K562 (cell line): Measurements from ENCODE around the gene CTU1. TPM values are rescaled to one million over a fixed set of nuclear protein-coding genes. Genes with fewer than 3 reads are reported as not detected.
A peak's percentile ranks its signal among the peaks of the same experiment; 100 is the strongest.

Experiments
- BMI1 ChIP-seq: fragments of 150-350 bp; IDR thresholded peaks from 2 replicates; pipeline ENCODE4 v1.6.1; 2014; ENCODE audit warnings: low read length
- FOXK1 ChIP-seq: sonication (generic); formaldehyde crosslinking; IDR thresholded peaks from 2 replicates; pipeline ENCODE4 v1.8.0; 2022; ENCODE audit warnings: missing genetic modification reagents, mild to moderate bottlenecking, borderline replicate concordance
- FOXK2 ChIP-seq, 2 experiments: fragments of 450-650 bp; IDR thresholded peaks in 1 of 2; conservative IDR thresholded peaks in 1 of 2; 2 replicates each; pipeline ENCODE4 v1.6.1; 2016; ENCODE audit warnings: low read depth in 2 of 2, mild to moderate bottlenecking in 1 of 2
- FUS ChIP-seq: fragments of 200-400 bp; formaldehyde crosslinking; optimal IDR thresholded peaks from 2 replicates; pipeline ENCODE3; 2017; ENCODE audit warnings: low read depth, low read length
- HEY1 ChIP-seq: fragments of 250-450 bp; sonication (Bioruptor Pico); IDR thresholded peaks from 2 replicates; pipeline ENCODE4 v1.5.0; 2020; ENCODE audit warnings: mild to moderate bottlenecking, moderate library complexity, borderline replicate concordance
- KAT8 ChIP-seq: fragments of 450-650 bp; IDR thresholded peaks from 2 replicates; pipeline ENCODE4 v1.6.1; 2016; ENCODE audit warnings: low read depth, mild to moderate bottlenecking
- MIER1 ChIP-seq: fragments of 450-650 bp; IDR thresholded peaks from 2 replicates; pipeline ENCODE4 v1.6.1; 2016; ENCODE audit warnings: antibody characterized with exemption, mild to moderate bottlenecking, low read depth
- NR2F6 ChIP-seq: fragments of 450-650 bp; formaldehyde crosslinking; IDR thresholded peaks from 2 replicates; pipeline ENCODE4 v1.4.0; 2020; ENCODE audit warnings: mild to moderate bottlenecking
- POLR3A ChIP-seq: IDR thresholded peaks from 2 replicates; pipeline ENCODE4 v1.6.1; 2011; ENCODE audit warnings: borderline replicate concordance, mild to moderate bottlenecking, moderate library complexity; ENCODE audit not compliant: insufficient read length, insufficient read depth; ENCODE audit errors: extremely low read depth
- RB1 ChIP-seq: fragments of 450-650 bp; IDR thresholded peaks from 2 replicates; pipeline ENCODE4 v1.6.1; 2017; ENCODE audit warnings: low read depth, mild to moderate bottlenecking
- TAF1 ChIP-seq: IDR thresholded peaks from 2 replicates; pipeline ENCODE4 v1.6.1; 2011; ENCODE audit warnings: mild to moderate bottlenecking, low read length, moderate library complexity; ENCODE audit not compliant: insufficient read depth, control insufficient read depth, severe bottlenecking; ENCODE audit errors: extremely low read depth
- TFE3 ChIP-seq: fragments of 450-650 bp; formaldehyde crosslinking; IDR thresholded peaks from 2 replicates; pipeline ENCODE4 v1.4.0; 2020; ENCODE audit warnings: mild to moderate bottlenecking, mixed read lengths
- VEZF1 ChIP-seq: fragments of 200-800 bp; sonication (Bioruptor generic); IDR thresholded peaks from 2 replicates; pipeline ENCODE4 v1.6.1; 2017; ENCODE audit warnings: missing genetic modification characterization, missing compliant biosample characterization
- ZBTB1 ChIP-seq: sonication (generic); formaldehyde crosslinking; IDR thresholded peaks from 2 replicates; pipeline ENCODE4 v1.8.1; 2023; ENCODE audit warnings: missing genetic modification reagents, low read depth, mild to moderate bottlenecking, borderline replicate concordance
- ZBTB17 ChIP-seq: fragments of 450-650 bp; formaldehyde crosslinking; IDR thresholded peaks from 2 replicates; pipeline ENCODE4 v1.4.0; 2020; ENCODE audit warnings: mild to moderate bottlenecking
- ZKSCAN8 ChIP-seq: fragments of 200-800 bp; sonication (Bioruptor generic); IDR thresholded peaks from 2 replicates; pipeline ENCODE4 v1.6.1; 2016; ENCODE audit warnings: missing genetic modification characterization, missing compliant biosample characterization
- ZNF436 ChIP-seq: fragments of 250-450, 450-650 bp; sonication (Bioruptor Pico); formaldehyde crosslinking; IDR thresholded peaks from 2 replicates; pipeline ENCODE4 v1.7.0; 2020; ENCODE audit warnings: mild to moderate bottlenecking
- ZNF717 ChIP-seq: fragments of 250-450 bp; sonication (Bioruptor Pico); IDR thresholded peaks from 2 replicates; pipeline ENCODE4 v1.5.0; 2021
- ZNF780A ChIP-seq: fragments of 250-450 bp; sonication (Bioruptor Pico); IDR thresholded peaks from 2 replicates; pipeline ENCODE4 v1.5.0; 2021; ENCODE audit warnings: mild to moderate bottlenecking
- polyA plus RNA-seq, 8 experiments: library from polyadenylated mRNA; depleted of rRNA in 4 of 8; stranded (reverse) in 5 of 8; unstranded in 3 of 8; fragments of >200 nt; fragmentation: Nextera tagmentation in 2 of 8; fragmentation: Illumina TruSeq in 1 of 8; extraction: Ambion mirVana in 2 of 8; extraction: Trizol in 1 of 8; gene quantifications; 2 replicates each; pipeline versions ENCODE4 v1.2.1 to v1.2.3, GENCODE V29; 2011 to 2014; ENCODE audit warnings: inconsistent platforms in 1 of 8, missing spikeins in 1 of 8
- total RNA-seq, 7 experiments: library from RNA; depleted of rRNA in 6 of 7; stranded (reverse); fragments of >200 nt in 6 of 7; fragmentation: Illumina TruSeq in 2 of 7; extraction: Trizol in 2 of 7; gene quantifications; 2 replicates each; pipeline versions ENCODE4 v1.2.1 to v1.2.3, GENCODE V29; 2011 to 2021; ENCODE audit warnings: low replicate concordance in 1 of 7
- TF ChIP-seq, protein P1 (sequence below): fragments of 450-650 bp; formaldehyde crosslinking; IDR thresholded peaks from 2 replicates; pipeline ENCODE4 v1.4.0; 2022; ENCODE audit warnings: missing genetic modification characterization
- TF ChIP-seq, protein P2 (sequence below): fragments of 450-650 bp; IDR thresholded peaks from 2 replicates; pipeline ENCODE4 v1.6.1; 2017; ENCODE audit warnings: mild to moderate bottlenecking, moderate library complexity

The CTU1 gene
- total and polyA plus RNA-seq, 9 of the 15 experiments (the other 6 are each of a cell fraction or from before 2014, with no cell fraction given): 0.03 to 18.4 (median 2.3) TPM; not detected in 1

DNA sequence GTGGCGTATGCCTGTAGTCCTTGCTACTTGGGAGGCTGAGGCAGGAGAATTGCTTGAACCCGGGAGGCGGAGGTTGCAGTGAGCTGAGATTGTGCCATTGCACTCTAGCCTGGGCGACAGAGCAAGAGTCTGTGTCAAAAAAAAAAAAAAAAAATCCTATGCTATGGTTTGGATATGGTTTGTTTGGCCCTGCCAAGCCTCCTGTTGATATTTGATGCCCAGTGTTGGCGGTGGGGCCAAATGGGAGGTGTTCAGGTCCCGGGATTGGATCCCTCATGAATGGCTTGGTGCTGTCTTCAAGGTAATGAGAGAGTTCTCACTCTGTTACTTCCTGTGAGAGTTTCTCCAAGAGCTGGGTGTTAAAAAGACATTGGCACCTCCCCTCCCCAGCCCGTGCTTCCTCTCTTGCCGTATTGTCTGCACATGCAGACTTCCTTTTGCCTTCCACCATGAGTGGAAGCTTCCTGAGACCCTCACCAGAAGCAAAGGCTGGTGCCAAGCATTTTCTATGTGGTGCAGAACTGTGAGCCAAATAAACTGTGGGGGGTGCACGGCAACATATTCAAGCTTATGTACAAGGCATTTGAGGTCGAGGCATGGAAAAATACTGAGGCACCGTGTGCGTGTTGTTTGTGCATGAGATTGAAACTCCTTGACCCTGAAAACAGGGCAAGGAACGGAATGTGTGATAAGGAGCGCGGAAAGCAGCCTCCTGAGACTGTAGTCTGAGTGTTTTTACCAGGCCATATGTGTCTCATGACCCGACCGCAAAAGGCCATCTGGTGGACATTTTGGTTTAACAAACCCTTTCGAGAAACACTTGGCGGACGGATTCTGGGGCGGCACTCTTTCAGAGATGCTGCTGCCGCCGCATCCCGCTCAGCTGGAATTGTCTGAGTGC lies 23.8 kb upstream of the CTU1 start (continued):
- TF ChIP-seq, protein P1, sequence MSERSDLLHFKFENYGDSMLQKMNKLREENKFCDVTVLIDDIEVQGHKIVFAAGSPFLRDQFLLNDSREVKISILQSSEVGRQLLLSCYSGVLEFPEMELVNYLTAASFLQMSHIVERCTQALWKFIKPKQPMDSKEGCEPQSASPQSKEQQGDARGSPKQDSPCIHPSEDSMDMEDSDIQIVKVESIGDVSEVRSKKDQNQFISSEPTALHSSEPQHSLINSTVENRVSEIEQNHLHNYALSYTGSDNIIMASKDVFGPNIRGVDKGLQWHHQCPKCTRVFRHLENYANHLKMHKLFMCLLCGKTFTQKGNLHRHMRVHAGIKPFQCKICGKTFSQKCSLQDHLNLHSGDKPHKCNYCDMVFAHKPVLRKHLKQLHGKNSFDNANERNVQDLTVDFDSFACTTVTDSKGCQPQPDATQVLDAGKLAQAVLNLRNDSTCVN (CRISPR knock-in tag): no peak
- peak; percentile 19; the same call in 1 of the 2 replicates for TF ChIP-seq VEZF1 (CRISPR knock-in tag)
- TF ChIP-seq RB1: no peak; the same call in 1 of the 2 replicates
- TF ChIP-seq ZBTB17 (CRISPR knock-in tag): no peak
- TF ChIP-seq BMI1: no peak
- TF ChIP-seq, protein P2, sequence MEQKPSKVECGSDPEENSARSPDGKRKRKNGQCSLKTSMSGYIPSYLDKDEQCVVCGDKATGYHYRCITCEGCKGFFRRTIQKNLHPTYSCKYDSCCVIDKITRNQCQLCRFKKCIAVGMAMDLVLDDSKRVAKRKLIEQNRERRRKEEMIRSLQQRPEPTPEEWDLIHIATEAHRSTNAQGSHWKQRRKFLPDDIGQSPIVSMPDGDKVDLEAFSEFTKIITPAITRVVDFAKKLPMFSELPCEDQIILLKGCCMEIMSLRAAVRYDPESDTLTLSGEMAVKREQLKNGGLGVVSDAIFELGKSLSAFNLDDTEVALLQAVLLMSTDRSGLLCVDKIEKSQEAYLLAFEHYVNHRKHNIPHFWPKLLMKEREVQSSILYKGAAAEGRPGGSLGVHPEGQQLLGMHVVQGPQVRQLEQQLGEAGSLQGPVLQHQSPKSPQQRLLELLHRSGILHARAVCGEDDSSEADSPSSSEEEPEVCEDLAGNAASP: no peak
- TF ChIP-seq TAF1: no peak
- 0 out of 2 replicates have a peak, but pooled peaks have one; percentile 17 for TF ChIP-seq HEY1 (CRISPR knock-in tag)
- TF ChIP-seq ZKSCAN8 (CRISPR knock-in tag): 0 out of 2 replicates have a peak, but pooled peaks have one; percentile 18
- peak; percentile 40 to 64; a peak in 1 of 4 replicates for TF ChIP-seq FOXK2 (conservative IDR thresholded peaks at IDR 0.05 in 1 of 2, IDR thresholded peaks at IDR 0.05 in 1 of 2; ENCODE audit: low read depth in 2 of 2)
- no peak for TF ChIP-seq ZNF780A (CRISPR knock-in tag)
- peak; percentile 24; the same call in 1 of the 2 replicates for TF ChIP-seq TFE3 (CRISPR knock-in tag)
- no peak for TF ChIP-seq MIER1
- TF ChIP-seq KAT8: no peak
- no peak for TF ChIP-seq NR2F6 (CRISPR knock-in tag)
- no peak for TF ChIP-seq ZNF717 (CRISPR knock-in tag)
- TF ChIP-seq FOXK1: no peak; the same call in 1 of the 2 replicates
- peak; percentile 70; the same call in 1 of the 2 replicates for TF ChIP-seq ZBTB1 (CRISPR knock-in tag)
- TF ChIP-seq POLR3A: no peak
- TF ChIP-seq FUS: no peak
- no peak for TF ChIP-seq ZNF436 (CRISPR knock-in tag)
